Esophagus muscularis mucosa (tissue), 3 donors: ENCODE measurements around the gene AKAP5.

Experiments
- POLR2A ChIP-seq: fragments of 450-650 bp; IDR thresholded peaks from one replicate; pipeline ENCODE4 v1.6.1; 2017; ENCODE audit warnings: antibody characterized with exemption, moderate library complexity, mild to moderate bottlenecking, low read depth
- POLR2AphosphoS5 ChIP-seq, 2 donors: sonication (generic); formaldehyde crosslinking; IDR thresholded peaks; one replicate each; pipeline ENCODE4 v1.6.1; 2017; ENCODE audit warnings: antibody characterized with exemption in 2 of 2
- TF ChIP-seq, protein P1 (sequence below), 3 experiments: fragments of 200-600 bp in 2 of 3; fragments of 450-650 bp in 1 of 3; sonication (generic) in 2 of 3; IDR thresholded peaks; one replicate each; pipeline ENCODE4 v1.5.1; 2017 to 2019; ENCODE audit warnings: antibody characterized with exemption in 3 of 3, mild to moderate bottlenecking in 2 of 3, moderate library complexity in 1 of 3

DNA sequence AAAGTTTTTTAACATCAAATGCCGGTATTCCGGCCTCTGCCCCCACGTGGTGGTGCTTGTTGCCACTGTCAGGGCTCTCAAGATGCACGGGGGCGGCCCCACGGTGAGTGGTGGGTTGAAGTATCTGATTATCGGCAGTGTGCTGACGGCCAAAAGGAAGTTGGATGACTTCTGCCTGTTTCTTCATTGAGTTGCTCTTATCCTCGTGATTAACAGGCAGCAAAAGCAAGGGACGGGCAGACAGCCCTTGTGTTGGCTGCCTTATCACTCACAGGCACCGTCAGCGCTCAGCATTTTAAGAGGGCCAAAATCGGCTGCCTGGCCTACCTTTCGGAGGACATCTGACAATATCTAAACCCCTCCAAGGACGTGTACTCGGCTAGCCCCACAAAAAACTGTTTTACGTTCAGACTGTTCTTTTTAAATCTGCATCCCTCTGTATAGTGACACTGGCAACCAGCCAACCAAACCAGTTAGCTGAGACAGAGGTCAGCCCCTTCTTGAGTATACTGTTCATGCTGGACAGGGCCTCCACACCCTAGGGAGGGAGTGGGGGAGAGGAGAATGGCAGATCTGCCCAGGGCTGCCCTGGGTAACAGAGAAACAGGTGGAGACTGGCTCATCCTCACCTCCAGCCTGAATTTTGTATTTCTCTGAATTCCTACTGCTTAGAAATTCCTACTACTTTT is 22.9 kb upstream of the AKAP5 start:
- no peak for TF ChIP-seq POLR2AphosphoS5 (IDR thresholded peaks at IDR 0.05)
- no peak for TF ChIP-seq POLR2A
- TF ChIP-seq, protein P1, sequence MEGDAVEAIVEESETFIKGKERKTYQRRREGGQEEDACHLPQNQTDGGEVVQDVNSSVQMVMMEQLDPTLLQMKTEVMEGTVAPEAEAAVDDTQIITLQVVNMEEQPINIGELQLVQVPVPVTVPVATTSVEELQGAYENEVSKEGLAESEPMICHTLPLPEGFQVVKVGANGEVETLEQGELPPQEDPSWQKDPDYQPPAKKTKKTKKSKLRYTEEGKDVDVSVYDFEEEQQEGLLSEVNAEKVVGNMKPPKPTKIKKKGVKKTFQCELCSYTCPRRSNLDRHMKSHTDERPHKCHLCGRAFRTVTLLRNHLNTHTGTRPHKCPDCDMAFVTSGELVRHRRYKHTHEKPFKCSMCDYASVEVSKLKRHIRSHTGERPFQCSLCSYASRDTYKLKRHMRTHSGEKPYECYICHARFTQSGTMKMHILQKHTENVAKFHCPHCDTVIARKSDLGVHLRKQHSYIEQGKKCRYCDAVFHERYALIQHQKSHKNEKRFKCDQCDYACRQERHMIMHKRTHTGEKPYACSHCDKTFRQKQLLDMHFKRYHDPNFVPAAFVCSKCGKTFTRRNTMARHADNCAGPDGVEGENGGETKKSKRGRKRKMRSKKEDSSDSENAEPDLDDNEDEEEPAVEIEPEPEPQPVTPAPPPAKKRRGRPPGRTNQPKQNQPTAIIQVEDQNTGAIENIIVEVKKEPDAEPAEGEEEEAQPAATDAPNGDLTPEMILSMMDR (IDR thresholded peaks at IDR 0.05) = no peak
